HG03039 (cell line): ENCODE results near the gene PERM1.
"Not testable (repeated sequence)": the region's sequence is repeated elsewhere in the genome, so short reads cannot be mapped to it uniquely, and the experiment has no call there.

Source experiments
- ATAC-seq: cut with Tn5 transposase; IDR thresholded peaks from one replicate; pipeline ENCODE4 v1.9.1; 2021; ENCODE audit warnings: mild to moderate bottlenecking, moderate library complexity; ENCODE audit not compliant: unreplicated experiment

The PERM1 gene

GRCh38 chr1:950881-951280 is 31.0 kb downstream of the PERM1 start:
- no peak for ATAC-seq

DNA sequence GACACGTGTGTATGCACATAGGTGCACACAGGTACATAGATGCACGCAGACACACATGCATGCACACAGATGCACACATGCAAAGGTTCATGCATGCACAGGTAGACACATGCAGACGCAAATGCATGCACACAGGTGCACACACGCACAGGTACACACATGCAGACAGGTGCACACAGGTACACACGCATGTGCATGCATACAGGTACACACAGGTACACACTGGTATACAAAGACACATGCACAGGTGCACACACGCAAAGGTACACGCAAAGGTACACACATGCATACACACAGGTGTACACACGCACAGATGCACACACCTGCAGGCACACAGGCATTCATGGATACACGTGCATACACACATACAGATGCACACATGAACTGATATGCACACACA is 31.6 kb downstream of the PERM1 start:
- no peak for ATAC-seq

DNA sequence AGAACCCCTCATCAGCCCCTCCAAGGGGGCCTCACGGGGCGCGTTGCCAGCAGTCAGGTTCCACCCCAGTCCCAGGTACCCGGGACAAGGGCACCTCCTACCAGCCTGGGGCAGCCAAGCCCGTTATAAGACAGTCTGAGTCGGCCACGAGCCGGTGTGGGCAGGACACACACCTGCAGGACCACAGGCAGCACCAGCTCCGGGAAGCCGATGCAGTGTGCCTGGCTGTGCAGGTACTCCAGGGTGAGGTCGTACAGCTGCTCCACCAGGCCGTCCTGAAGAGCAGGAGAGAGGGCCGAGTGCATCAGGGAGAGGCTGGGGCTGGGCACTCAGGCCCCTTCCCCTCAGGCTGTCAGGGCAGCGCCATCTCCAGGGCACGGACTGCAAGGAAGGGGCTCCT is 33.9 kb downstream of the PERM1 start:
- no peak for ATAC-seq

GRCh38 chr1:946811-947210 is 35.1 kb downstream of the PERM1 start:
- ATAC-seq, result not testable (repeated sequence)

- no peak for ATAC-seq
Observed at GRCh38 chr1:945688-946556, 36.0 kb downstream of the PERM1 start.

- ATAC-seq, result no peak
Observed at GRCh38 chr1:944341-945325, 37.3 kb downstream of the PERM1 start.

DNA sequence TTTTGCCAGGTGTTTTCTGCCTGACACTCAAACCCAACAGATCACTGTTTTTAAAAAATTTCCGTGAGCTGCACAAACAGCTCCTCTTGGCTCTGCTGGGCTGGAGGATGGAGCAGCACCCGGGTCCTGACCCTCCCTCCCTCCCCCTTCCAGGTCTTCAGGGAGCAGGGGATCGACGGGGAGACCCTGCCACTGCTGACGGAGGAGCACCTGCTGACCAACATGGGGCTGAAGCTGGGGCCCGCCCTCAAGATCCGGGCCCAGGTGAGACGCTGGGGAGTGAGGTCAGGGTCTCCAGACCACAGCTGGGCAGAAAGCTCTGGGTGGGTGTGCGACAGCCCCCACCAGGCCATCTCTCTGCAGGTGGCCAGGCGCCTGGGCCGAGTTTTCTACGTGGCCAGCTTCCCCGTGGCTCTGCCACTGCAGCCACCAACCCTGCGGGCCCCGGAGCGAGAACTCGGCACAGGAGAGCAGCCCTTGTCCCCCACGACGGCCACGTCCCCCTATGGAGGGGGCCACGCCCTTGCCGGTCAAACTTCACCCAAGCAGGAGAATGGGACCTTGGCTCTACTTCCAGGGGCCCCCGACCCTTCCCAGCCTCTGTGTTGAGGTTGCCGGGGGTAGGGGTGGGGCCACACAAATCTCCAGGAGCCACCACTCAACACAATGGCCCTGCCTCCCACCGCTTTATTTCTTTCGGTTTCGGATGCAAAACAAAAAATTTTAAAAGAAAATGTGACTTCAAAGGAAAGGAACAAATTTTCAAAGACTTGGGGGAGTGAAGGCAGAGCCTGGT is 38.1 kb downstream of the PERM1 start:
- ATAC-seq, result no peak

- no peak for ATAC-seq
Observed at GRCh38 chr1:942864-943533, 38.9 kb downstream of the PERM1 start.

GRCh38 chr1:942411-942821 is 39.5 kb downstream of the PERM1 start:
- ATAC-seq, result no peak

- ATAC-seq, result no peak
Observed at GRCh38 chr1:941588-942383, 40.1 kb downstream of the PERM1 start.

DNA sequence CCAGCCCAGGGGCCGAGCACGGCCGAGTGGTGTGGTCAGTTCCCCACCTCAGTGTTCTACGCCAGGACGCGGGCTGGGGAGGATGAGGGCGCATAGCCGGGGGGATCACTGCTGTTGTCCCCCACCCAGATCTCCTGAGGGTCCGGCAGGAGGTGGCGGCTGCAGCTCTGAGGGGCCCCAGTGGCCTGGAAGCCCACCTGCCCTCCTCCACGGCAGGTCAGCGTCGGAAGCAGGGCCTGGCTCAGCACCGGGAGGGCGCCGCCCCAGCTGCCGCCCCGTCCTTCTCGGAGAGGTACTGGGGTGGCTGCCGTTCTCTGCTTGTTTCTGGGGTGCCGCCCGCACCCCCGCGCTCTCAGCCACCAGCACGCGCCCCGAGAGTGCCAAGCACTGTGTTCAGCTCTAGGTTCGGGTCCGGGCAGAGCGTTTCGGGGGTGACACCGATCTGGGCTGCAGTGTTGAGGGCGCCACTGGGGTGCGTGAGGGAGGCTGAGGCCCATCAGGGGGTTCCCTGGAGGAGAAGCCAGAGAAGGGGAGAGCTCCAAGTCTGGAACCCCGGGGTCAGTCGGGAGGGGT is 40.8 kb downstream of the PERM1 start:
- no peak for ATAC-seq

DNA sequence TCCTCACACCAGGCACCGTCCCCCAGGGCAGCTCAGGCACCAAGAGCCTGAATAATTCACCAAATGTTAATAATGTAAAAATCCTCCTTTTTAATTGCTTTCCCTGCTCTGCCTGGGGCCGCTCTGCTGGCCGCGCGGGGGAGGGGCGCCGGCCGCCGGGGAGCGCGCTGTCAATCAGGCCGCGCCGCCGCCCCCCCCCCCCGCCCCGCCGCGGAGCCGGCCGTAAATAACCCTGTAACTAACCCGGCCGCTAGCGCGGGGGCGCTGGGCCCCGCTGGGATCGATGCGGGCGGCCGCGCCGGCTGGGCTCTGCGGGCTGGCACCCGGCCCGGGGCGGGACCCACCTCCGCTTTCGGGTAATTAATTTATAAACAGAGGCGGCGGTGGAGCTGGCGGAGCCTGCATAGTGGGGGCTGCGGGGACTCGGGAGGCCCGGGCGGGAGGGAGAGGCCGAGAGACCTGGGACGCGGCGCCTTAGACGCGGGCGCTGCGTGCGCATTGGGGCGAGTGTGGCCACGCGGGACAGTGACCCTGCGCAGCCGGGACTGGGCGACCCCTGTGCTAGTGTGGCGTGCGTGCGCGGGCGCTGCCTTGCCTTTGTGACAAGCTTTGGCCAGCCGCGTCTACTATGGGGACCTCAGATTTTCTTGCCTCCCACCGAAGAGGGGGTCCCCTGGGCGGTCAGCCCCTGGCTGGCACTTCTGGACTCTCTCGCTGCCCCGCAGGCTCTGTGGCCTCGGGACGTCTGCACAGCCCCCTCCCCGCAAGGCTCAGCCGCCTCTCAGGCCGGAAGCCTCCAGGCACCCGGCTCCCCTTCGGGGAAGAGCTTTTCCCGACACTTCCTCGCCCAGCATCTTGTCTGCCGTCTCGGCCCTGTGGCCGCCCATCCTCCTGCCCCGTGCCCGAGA is 41.5 kb downstream of the PERM1 start:
- ATAC-seq, result no peak

DNA sequence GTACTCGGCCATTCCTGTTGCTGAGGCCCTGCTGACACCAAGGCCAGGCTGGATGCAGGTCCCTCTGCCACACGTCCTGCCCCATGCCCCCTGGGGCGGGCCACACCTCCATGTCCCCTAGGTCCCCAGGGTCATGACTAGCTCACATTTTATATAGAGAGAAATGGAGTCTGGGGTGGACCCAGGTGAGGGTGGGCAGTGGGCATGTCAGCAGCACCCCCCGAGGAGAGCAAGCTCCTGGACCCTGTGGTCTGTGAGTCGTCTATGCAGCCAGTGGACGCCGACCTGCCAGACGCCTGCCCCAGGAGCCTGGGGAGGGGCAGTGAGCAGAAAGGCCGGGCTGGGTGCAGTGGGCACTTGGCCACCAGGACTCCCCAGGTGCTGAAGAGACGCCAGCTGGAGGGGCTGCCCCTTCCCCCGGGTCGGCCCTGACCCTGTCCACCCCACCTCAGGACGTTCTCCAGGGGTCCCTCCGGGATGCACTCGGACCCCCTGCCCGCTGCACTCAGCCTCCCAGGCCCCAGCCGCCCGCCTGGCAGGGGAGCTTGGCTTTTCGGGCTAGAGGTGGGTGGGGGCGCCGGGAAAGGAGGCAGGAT is 42.3 kb downstream of the PERM1 start:
- ATAC-seq, result no peak

GRCh38 chr1:938711-939489 is 43.0 kb downstream of the PERM1 start:
- ATAC-seq, result no peak

- ATAC-seq, result no peak
Observed at GRCh38 chr1:938088-938683, 43.7 kb downstream of the PERM1 start.

DNA sequence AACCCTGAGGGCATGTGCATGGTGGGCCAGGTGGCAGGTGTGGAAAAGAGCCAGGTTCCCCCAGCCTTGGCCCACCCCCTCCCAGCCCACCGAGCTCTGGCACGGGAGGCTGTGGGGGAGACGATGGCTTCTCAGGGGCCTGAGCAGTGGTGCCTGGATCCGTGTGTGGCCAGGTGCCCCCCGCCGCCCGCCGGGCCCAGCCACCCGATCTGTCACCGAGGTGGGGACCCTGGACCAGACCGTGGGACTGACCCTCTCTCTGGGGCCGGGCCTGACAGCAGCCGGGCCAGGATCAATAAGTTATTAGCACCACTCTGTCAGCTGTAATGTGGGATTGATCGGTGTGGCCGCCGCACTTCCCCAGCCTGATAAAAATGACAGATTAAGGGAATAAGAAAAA is 44.4 kb downstream of the PERM1 start:
- ATAC-seq, result no peak
